Lower lobe of right lung (tissue), 2 donors: ENCODE results near the gene UGP2. TPM values are rescaled to one million over a fixed set of nuclear protein-coding genes. Genes with fewer than 3 reads are reported as not detected.

Experiments used
- ATAC-seq, 2 donors: fragments of 200-7000 bp; cut with Tn5 transposase; one replicate each; pipeline ENCODE4 v1.9.1; 2020 to 2022; ENCODE audit warnings: mild to moderate bottlenecking in 2 of 2, moderate library complexity in 2 of 2
- DNase-seq: peaks from one replicate; pipeline ENCODE4 v3.0.0-alpha.2; 2020
- H3K27ac ChIP-seq: fragments of 200-600 bp; one replicate; pipeline ENCODE4 v1.8.0; 2022
- H3K27me3 ChIP-seq: fragments of 200-600 bp; one replicate; pipeline ENCODE4 v1.8.0; 2022; ENCODE audit warnings: low read depth
- H3K36me3 ChIP-seq: fragments of 200-600 bp; one replicate; pipeline ENCODE4 v1.8.0; 2022; ENCODE audit warnings: mild to moderate bottlenecking
- H3K4me1 ChIP-seq: fragments of 200-600 bp; one replicate; pipeline ENCODE4 v1.8.0; 2022
- H3K4me3 ChIP-seq: fragments of 200-600 bp; one replicate; pipeline ENCODE4 v1.8.0; 2022; ENCODE audit warnings: mild to moderate bottlenecking
- H3K9me3 ChIP-seq: fragments of 200-600 bp; one replicate; pipeline ENCODE4 v1.8.0; 2022
- intact Hi-C: fragments of 100-400 bp; cut with DNase I; formaldehyde crosslinking; loops from one replicate; pipeline ENCODE4 v1.11.0; 2022
- long read RNA-seq: library from polyadenylated mRNA; unstranded; transcript quantifications from one replicate; pipeline ENCODE4 v2.0.0, GENCODE V29; 2021
- total RNA-seq: library from RNA; stranded (reverse); fragmentation: NEBNext Ultra II Directional; extraction: Animal tissue kit (Norgen Biotek cat#: 25700); gene quantifications from one replicate; pipeline ENCODE4 v1.2.1, GENCODE V29; 2021
- TF ChIP-seq, protein P1 (sequence below): fragments of 200-600 bp; IDR thresholded peaks from one replicate; pipeline ENCODE4 v1.8.0; 2022; ENCODE audit warnings: antibody characterized with exemption, mild to moderate bottlenecking
- donor health status: DM: no; HTN: yes; CAD: no; lungs with severe emphysema.

The UGP2 gene
- 144 TPM for total RNA-seq
- long read RNA-seq, transcript UGP2-201 (10 exons, 2,338 nt): minor isoform, 27 of 196 reads
- long read RNA-seq, transcript UGP2-202 (10 exons, 2,136 nt): major isoform, 119 of 196 reads
- long read RNA-seq, transcript UGP2-207 (11 exons, 2,057 nt): minor isoform, 13 of 196 reads
- long read RNA-seq, partial matches to known transcripts: 12 of 196 reads
- long read RNA-seq, other reads (novel, unspliced or antisense): 25 of 196 reads

DNA sequence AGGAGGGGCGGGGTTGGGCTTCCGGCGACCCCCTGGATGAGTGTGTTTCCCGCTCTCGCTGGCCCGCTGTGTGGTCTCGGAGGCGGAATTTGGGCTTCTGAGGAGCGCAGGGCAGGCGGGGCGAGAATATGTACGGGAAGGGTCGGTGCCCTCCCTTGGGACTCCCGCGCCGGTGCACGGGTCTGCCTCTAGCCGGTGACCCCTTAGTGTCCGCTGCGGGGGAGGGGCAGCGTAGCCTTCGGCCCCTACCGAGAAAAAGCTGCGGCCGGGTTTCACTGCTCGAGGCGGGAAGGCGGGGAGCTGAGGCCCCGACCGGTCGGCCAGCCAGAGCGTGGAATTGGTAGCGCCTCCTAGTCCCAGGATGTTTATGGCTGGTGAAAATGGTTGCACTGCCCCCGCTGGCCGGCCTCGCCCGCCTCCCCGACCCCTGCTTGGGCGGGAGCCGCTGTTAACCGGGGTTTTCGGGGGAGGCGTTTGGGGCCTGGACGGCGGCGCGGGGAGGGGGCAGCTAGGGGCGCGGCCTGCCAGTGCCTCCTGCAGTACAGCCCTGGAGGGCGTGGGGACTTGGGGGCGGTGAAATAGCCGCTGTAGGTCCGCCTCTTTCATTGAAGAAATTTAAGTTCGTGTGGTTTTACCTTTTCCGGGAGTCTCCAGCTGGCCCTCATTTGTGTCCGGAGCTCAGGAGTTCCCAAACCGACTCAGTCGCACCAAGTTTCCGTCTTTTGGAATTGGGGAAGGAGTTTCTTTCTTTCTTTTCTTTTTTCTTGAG is at the start of gene UGP2:
TSS of gene UGP2 (plus strand) at position 643 of the 769 bp plus-strand sequence. CDS start 290 bp downstream, outside the sequence.
- H3K27me3 ChIP-seq: no peaks in the 10 kb centered on the region
- peak within 1 kb of the TSS; percentile 91 for H3K4me3 ChIP-seq
- TF ChIP-seq, protein P1, sequence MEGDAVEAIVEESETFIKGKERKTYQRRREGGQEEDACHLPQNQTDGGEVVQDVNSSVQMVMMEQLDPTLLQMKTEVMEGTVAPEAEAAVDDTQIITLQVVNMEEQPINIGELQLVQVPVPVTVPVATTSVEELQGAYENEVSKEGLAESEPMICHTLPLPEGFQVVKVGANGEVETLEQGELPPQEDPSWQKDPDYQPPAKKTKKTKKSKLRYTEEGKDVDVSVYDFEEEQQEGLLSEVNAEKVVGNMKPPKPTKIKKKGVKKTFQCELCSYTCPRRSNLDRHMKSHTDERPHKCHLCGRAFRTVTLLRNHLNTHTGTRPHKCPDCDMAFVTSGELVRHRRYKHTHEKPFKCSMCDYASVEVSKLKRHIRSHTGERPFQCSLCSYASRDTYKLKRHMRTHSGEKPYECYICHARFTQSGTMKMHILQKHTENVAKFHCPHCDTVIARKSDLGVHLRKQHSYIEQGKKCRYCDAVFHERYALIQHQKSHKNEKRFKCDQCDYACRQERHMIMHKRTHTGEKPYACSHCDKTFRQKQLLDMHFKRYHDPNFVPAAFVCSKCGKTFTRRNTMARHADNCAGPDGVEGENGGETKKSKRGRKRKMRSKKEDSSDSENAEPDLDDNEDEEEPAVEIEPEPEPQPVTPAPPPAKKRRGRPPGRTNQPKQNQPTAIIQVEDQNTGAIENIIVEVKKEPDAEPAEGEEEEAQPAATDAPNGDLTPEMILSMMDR: peak; percentile 39
- DNase-seq: peak; percentile 94
- peak within 1 kb of the TSS; percentile 98 for H3K27ac ChIP-seq
- H3K4me1 ChIP-seq: peaks cover 42% of the 10 kb centered on the region
- H3K36me3 ChIP-seq: no peaks in the 10 kb centered on the region
- intact Hi-C loops: no loop called here
- no peaks in the 10 kb centered on the region for H3K9me3 ChIP-seq
- ATAC-seq: peak; percentile 94 to 95

- intact Hi-C loops: no loop called here
- DNase-seq (no peak), ATAC-seq (no peak)
- TF ChIP-seq, protein P1: no peak
- Histone ChIP-seq H3K4me3 (no peak overlapping the region), H3K27me3 (no peaks in the 10 kb centered on the region), H3K9me3 (no peaks in the 10 kb centered on the region), H3K36me3 (no peaks in the 10 kb centered on the region), H3K27ac (no peak overlapping the region), H3K4me1 (no peaks in the 10 kb centered on the region)
Observed at GRCh38 chr2:63792530-63792929, 49.2 kb upstream of the UGP2 start.

GRCh38 chr2:63796366-63796765 is 45.3 kb upstream of the UGP2 start:
- no peak overlapping the region for H3K27ac ChIP-seq
- intact Hi-C loops: no loop called here
- TF ChIP-seq, protein P1: no peak
- no peak overlapping the region for H3K4me3 ChIP-seq
- DNase-seq (no peak), ATAC-seq (no peak)
- no peaks in the 10 kb centered on the region for H3K4me1 ChIP-seq
- H3K36me3 ChIP-seq: no peaks in the 10 kb centered on the region
- H3K9me3 ChIP-seq: no peaks in the 10 kb centered on the region
- H3K27me3 ChIP-seq: no peaks in the 10 kb centered on the region

- Histone ChIP-seq H3K9me3 (no peaks in the 10 kb centered on the region), H3K36me3 (no peaks in the 10 kb centered on the region), H3K4me1 (no peaks in the 10 kb centered on the region), H3K4me3 (no peak overlapping the region), H3K27ac (no peak overlapping the region), H3K27me3 (no peaks in the 10 kb centered on the region)
- TF ChIP-seq, protein P1: no peak
- no peak for ATAC-seq
- intact Hi-C loops: no loop called here
- DNase-seq: no peak
Observed at GRCh38 chr2:63796796-63797195, 44.9 kb upstream of the UGP2 start.

DNA sequence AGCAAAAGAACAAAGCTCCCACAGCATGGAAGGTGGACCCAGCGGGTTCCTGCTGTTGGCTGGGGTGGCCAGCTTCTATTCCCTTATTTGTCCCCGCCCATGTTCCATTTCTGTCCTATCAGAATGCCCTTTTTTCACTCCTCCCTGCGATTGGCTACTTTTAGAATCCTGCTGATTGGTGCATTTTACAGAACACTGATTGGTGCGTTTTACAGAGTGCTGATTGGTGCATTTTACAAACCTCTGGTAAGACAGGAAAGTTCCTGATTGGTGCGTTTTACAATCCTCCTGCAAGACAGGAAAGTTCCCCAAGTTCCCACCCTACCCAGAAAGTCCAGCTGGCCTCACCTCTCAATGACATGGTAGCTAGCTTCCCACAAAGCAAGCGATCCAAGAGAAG is 40.2 kb upstream of the UGP2 start:
- TF ChIP-seq, protein P1: no peak
- no peaks in the 10 kb centered on the region for H3K36me3 ChIP-seq
- no peak for ATAC-seq

More for the DNA sequence above, 40.2 kb upstream of the UGP2 start:
- Histone ChIP-seq H3K4me1 (no peaks in the 10 kb centered on the region), H3K9me3 (no peaks in the 10 kb centered on the region), H3K27me3 (no peaks in the 10 kb centered on the region), H3K4me3 (no peak overlapping the region), H3K27ac (no peak overlapping the region)
- no peak for DNase-seq
- intact Hi-C loops: no loop called here
